ENCODE results near the gene TMCC1. TPM values are rescaled to one million over a fixed set of nuclear protein-coding genes. Genes with fewer than 3 reads are reported as not detected.

The TMCC1 gene
- total RNA-seq, 1 donor from 2014 or later: 42.3 TPM

DNA sequence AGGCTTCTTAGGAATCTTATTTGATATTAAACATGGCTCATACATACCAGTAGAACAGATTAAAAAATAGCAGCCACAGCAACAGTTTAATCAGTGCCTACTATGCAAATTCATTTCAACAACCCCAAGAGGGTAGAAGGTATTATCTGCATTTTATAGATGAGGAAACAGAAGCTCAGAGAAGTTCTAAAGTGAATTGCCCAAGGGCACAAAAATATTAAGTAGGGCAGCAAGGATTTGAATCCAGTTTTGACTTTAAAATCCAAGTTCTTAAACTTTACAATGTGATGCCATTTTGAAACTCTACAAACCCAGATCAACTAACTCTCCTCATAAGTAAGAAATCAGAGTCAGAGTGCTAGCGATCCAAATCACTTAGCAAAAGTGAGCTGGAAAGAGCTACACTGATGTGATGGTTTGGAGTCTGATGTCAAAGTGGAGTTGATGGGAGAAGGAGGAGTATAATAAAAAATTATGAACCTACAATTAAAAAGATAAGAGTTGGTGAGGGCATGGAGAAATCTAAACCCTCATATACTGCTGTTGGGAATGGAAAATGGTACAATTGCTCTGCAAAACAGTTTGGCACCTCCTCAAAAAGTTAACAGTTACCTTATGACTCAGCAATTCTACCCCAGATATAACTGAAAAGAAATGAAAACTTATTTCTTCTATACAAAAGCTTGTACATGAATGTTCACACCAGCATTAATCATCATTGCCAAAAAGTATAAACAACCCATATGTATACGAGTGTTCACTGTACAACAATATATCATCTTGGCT, 236.1 kb downstream of the TMCC1 start:
- no peaks in the 10 kb centered on the region for H3K27me3 ChIP-seq
- intact Hi-C loops (cut with DNase I): loop anchor here (10.0 kb wide), 1 partner anchor 167 kb away; no protein-coding TSS in a partner anchor
- no peaks in the 10 kb centered on the region for H3K9me3 ChIP-seq
- no peak overlapping the region for H3K4me3 ChIP-seq
- H3K4me1 ChIP-seq: peaks cover 16% of the 10 kb centered on the region
- no peak for DNase-seq
- H3K36me3 ChIP-seq: peaks cover 9% of the 10 kb centered on the region
- TF ChIP-seq, protein P1, sequence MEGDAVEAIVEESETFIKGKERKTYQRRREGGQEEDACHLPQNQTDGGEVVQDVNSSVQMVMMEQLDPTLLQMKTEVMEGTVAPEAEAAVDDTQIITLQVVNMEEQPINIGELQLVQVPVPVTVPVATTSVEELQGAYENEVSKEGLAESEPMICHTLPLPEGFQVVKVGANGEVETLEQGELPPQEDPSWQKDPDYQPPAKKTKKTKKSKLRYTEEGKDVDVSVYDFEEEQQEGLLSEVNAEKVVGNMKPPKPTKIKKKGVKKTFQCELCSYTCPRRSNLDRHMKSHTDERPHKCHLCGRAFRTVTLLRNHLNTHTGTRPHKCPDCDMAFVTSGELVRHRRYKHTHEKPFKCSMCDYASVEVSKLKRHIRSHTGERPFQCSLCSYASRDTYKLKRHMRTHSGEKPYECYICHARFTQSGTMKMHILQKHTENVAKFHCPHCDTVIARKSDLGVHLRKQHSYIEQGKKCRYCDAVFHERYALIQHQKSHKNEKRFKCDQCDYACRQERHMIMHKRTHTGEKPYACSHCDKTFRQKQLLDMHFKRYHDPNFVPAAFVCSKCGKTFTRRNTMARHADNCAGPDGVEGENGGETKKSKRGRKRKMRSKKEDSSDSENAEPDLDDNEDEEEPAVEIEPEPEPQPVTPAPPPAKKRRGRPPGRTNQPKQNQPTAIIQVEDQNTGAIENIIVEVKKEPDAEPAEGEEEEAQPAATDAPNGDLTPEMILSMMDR (IDR thresholded peaks at IDR 0.05): no peak
- ATAC-seq: no peak
- H3K27ac ChIP-seq: no peak overlapping the region

DNA sequence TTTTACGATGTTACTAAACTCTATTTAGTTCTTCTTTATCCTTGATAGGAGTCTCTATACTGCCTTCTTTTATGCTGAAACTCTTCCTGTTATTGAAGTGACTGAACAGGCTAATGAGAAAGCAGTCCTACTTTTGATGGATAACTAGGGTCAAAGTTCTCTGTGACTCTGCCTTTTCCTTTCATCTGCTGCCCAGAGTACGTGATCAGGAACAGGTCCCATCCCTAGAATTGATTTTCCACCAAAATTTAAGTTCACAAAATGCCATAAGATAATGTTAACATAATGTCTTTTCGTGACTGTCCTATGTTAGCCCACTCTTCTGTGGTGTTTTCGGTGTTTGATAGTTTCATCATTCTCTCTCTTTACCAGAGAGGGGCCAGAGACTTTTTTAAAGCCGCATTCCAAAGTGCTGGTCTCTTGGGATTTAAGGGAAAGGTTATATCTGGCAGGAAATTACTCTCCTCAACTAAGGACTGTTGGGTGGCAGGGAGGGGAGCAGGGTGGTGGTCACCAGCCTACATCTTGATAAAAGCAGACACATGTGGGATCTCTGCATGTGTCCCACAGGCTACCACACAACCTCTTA, 236.8 kb downstream of the TMCC1 start:
- intact Hi-C loops (cut with DNase I): loop anchor here (10.0 kb wide), 1 partner anchor 168 kb away; no protein-coding TSS in a partner anchor

DNA sequence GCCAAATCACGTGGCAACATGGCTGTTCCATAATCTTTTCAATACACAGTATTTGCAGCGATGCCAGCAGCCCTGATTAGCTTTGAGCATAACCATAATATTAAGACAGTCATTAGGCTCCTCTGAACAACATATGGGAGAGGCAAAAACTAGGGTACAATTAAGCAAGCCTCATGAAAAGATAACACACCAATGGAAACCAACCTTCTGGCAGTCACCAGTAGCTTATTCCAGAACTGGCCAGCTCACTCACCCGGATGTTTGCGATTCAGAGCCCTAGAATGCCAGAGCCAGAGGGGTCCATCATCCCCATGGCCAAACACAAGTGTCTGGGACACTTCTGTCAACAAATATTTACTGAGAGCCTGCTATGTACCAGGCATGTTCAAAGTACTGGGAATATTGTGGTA, 238.2 kb downstream of the TMCC1 start:
- intact Hi-C loops (cut with DNase I): loop anchor here (10.0 kb wide), 1 partner anchor 170 kb away; no protein-coding TSS in a partner anchor

More for the DNA sequence above, 236.8 kb downstream of the TMCC1 start:
- H3K27me3 ChIP-seq: no peaks in the 10 kb centered on the region
- H3K36me3 ChIP-seq: peaks cover 9% of the 10 kb centered on the region
- DNase-seq: no peak
- H3K4me1 ChIP-seq: peaks cover 22% of the 10 kb centered on the region
- no peak overlapping the region for H3K4me3 ChIP-seq
- ATAC-seq: no peak
- TF ChIP-seq, protein P1 (IDR thresholded peaks at IDR 0.05): no peak
- no peak overlapping the region for H3K27ac ChIP-seq
- no peaks in the 10 kb centered on the region for H3K9me3 ChIP-seq

DNA sequence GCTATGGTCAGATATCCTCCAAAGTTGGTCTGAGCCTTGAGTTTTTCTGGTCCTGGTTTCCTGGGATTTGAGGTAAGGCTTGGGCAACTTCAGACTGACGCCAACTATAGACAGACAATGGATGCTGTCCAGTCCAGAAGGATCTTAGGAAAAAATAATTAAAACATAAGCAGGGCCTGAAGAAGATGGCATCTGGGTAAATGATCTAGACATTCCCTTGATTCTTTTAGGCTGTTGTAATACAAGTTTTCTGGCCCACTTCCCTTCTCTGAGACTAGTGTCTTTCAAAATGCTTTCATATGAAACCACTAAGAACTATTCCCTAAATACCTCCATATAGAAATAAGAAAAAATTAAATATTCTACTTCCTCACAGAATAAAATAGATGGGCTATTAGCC, 239.4 kb downstream of the TMCC1 start:
- Histone ChIP-seq H3K36me3 (peaks cover 19% of the 10 kb centered on the region), H3K9me3 (no peaks in the 10 kb centered on the region), H3K4me1 (peaks cover 36% of the 10 kb centered on the region), H3K4me3 (no peak overlapping the region), H3K27ac (no peak overlapping the region), H3K27me3 (no peaks in the 10 kb centered on the region)
- intact Hi-C loops (cut with DNase I): loop anchor here (10.0 kb wide), 1 partner anchor 171 kb away; no protein-coding TSS in a partner anchor
- DNase-seq: no peak
- TF ChIP-seq, protein P1 (IDR thresholded peaks at IDR 0.05): no peak
- ATAC-seq: peak; percentile 11

More for the DNA sequence above, 238.2 kb downstream of the TMCC1 start:
- Histone ChIP-seq H3K27ac (no peak overlapping the region), H3K27me3 (no peaks in the 10 kb centered on the region), H3K9me3 (no peaks in the 10 kb centered on the region), H3K36me3 (peaks cover 19% of the 10 kb centered on the region), H3K4me3 (no peak overlapping the region), H3K4me1 (peaks cover 29% of the 10 kb centered on the region)
- no peak for DNase-seq
- no peak for ATAC-seq
- TF ChIP-seq, protein P1 (IDR thresholded peaks at IDR 0.05): no peak

DNA sequence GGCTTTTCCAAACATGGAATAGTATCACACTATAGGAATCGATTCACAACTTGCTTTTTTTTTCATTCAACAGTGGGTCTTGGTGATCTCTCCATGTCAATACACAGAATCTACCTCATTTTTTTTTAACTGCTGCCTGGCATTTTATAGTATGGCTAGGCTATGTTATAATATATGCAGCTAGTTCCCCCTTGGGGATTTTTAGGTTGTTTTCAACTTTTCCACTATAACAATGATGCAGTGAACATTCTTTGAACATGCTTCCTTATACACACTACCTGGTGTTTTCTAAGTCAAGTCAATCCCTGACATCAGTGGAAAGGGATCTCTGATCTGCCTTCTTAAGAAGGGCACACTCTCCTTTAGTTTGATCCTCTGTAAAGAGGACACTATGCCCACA, 240.5 kb downstream of the TMCC1 start:
- DNase-seq: no peak
- intact Hi-C loops (cut with DNase I): loop anchor here (10.0 kb wide), 1 partner anchor 172 kb away; no protein-coding TSS in a partner anchor
- peaks cover 19% of the 10 kb centered on the region for H3K36me3 ChIP-seq
- TF ChIP-seq, protein P1 (IDR thresholded peaks at IDR 0.05): no peak
- no peaks in the 10 kb centered on the region for H3K9me3 ChIP-seq
- no peaks in the 10 kb centered on the region for H3K27me3 ChIP-seq
- peaks cover 32% of the 10 kb centered on the region for H3K4me1 ChIP-seq
- no peak overlapping the region for H3K27ac ChIP-seq
- H3K4me3 ChIP-seq: no peak overlapping the region
- ATAC-seq: no peak
